Retinal pigment epithelial cell (primary cell): Measurements from ENCODE around the gene CASZ1.

Source experiments
- DNase-seq: peaks from one replicate; pipeline ENCODE4 v3.0.0-alpha.2; 2010; ENCODE audit warnings: low read depth
- H3K4me3 ChIP-seq: 2 replicates; pipeline ENCODE4 v1.5.1; 2011; ENCODE audit warnings: mild to moderate bottlenecking, low read length, control low read depth, moderate library complexity
- TF ChIP-seq, protein P1 (sequence below): conservative IDR thresholded peaks from 2 replicates; pipeline ENCODE4 v1.5.1; 2011; ENCODE audit warnings: low read depth, low read length, control low read depth, inconsistent platforms

Gene CASZ1

DNA sequence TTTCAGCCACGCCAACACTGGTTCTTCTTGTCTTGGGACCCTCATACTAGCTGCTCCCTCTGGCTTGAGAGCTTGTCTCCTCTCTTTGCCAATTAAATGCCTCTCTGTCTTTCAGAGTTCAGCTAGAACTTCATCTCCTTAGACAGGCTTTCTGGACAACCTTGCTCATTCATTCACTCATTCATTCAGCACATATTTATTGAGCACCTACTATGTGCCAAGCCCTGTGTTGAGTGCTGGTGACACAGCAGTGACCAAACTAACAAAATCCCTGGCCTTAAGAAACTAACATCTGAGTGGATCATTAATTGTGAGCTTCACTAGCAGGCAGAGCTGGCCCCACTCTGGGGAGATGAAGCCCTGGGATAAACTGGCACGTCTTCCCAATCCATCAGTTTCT, 24.9 kb upstream of the CASZ1 start:
- no peak for DNase-seq
- H3K4me3 ChIP-seq: no peak overlapping the region
- TF ChIP-seq, protein P1, sequence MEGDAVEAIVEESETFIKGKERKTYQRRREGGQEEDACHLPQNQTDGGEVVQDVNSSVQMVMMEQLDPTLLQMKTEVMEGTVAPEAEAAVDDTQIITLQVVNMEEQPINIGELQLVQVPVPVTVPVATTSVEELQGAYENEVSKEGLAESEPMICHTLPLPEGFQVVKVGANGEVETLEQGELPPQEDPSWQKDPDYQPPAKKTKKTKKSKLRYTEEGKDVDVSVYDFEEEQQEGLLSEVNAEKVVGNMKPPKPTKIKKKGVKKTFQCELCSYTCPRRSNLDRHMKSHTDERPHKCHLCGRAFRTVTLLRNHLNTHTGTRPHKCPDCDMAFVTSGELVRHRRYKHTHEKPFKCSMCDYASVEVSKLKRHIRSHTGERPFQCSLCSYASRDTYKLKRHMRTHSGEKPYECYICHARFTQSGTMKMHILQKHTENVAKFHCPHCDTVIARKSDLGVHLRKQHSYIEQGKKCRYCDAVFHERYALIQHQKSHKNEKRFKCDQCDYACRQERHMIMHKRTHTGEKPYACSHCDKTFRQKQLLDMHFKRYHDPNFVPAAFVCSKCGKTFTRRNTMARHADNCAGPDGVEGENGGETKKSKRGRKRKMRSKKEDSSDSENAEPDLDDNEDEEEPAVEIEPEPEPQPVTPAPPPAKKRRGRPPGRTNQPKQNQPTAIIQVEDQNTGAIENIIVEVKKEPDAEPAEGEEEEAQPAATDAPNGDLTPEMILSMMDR: no peak

DNA sequence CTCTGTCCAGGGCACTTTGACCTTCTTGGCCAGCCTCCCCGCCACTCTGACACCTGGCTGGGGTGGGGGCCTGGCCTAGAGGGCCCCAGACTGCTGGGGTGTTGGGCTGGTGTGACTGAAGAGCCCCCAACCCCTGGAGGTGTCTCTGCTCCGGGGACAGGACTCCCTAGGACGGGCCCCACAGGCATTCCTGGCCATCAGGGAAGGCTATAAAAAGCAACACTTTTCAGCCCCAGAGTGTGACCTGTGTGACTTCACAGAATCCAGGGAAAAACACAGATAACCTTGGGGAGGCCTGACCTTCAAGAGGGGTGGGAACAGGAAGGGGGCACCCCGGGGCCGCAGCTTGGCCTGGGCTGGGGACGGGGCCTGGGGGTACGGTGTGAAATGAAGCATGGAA, 24.0 kb upstream of the CASZ1 start:
- H3K4me3 ChIP-seq: no peak overlapping the region
- no peak for DNase-seq
- TF ChIP-seq, protein P1: no peak

DNA sequence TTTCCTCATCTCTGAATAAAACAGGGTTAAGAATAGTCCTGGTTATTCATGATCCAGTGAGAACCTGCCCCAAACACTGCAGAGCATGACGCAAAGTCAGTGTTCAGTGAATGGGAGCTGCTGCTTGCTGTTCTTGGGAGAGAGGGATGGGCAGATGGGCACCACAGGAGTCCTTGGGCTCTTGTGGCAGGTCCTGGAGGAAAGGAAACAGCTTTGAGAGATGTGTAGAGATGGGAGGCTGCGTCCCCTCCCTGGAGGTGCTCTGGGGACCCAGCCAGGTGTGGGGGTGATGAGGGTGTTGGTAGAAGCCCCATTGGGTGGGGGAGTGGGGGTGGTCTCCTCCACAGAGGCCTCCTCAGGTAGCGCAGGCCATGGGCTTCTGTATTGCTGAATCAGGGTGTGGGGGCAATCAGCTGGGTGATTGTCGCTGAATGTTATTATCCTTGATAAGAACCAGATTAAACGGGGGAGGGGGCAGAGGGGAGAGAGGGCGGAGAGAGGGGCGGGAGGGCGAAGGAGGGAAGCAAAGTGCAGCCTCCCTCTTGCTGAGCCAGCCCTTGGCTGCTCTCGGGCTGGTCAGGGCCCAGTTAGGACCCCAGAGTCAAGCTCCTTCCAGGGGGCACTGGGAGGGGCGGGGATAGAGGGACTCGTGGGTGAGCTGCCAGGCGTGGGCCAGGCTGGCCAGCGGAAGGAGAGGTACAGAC, 22.9 kb upstream of the CASZ1 start:
- DNase-seq: no peak
- no peak overlapping the region for H3K4me3 ChIP-seq
- TF ChIP-seq, protein P1: no peak

DNA sequence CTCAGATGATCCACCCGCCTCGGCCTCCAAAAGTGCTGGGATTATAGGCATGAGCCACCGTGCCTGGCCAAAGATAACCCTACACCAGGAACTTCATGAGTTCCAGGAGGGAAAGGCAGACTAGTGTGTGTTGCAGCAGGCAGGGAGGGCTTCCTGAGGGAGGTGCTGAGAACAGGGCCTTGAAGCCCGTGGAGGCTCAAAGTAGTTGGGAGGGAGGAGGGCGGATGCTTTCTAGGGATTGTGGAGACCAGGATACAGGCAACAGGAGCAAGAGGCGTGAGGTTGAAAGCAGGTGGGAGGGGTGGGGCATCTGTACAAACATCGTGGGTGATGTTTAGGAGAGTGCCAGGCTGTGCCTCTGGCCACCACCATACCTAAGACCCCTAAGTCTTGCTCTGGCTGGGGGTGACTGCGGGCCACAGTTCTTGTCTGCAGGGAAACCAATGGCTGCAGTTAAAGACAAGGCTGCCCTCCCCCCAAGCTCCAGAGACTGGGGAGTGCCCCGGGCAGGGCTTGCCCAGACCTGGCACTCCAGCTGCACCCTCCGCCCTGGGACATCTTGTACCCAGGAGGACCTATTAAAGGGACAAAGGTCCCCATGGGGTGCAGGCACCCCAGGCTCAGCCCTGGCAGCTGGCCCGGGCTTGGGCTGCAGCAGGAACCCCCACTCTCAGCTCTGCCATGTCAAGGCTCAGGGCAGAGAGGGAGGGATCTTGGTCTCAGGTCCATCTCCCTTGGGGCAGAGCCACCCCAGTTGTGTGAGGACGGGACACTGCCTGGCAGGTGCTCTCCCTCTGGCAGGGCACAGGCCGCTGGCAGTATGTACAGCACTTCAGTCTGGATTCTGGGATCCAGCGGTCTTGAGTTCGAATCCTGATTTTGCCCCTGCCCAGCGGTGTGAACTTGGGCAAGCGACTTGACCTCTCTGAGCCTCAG, 22.1 kb upstream of the CASZ1 start:
- no peak for DNase-seq
- H3K4me3 ChIP-seq: no peak overlapping the region
- TF ChIP-seq, protein P1: no peak

DNA sequence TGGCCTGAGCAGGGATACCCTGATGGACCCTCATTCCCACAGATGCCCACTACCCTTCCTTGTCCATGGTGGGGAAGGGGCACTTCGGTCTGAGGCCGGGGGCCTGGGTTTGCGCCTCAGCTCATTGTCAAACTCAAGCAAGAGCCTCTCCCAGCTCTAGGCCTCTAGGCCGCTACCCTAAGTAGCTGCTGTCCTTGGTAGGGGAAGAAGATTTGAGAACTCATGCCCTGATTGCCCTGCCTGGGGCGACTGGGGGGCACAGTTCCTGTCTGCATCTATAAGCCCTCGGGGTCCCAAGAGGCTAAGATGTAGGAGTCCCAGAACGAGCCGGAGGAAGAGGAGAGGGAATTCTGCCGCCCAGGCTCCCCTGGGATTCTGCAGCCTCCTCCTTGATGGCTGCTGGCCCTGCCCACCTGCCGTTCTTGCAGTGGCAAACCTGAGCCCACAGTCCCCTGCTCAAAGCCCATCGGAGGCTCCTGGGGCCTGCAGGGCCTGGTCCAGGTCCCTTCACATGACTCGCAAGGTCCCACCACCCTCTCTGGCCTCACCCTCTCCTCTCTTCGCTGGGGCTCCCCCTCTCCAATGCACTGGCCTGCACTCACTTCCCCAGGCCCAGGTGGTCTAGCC, 20.4 kb upstream of the CASZ1 start:
- no peak for DNase-seq
- TF ChIP-seq, protein P1: no peak
- H3K4me3 ChIP-seq: no peak overlapping the region

DNA sequence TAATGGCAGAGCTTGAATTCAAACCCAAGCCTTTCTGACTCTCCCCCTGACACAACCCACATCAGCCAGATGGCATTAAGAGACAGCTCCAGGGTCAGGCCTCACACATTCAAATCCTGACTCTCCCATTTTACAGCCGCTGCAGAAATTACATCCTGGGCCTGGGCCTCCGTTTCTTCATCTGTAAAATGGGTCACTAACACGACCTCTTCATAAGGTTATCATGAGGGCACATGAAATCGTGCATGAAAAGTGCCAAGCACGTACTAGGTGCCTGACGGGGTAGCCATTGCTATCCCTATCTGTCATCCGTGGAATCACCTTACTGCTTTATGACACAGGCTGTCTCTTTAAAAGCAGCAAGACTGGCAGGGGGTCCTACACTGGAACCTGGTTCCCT, 19.8 kb upstream of the CASZ1 start:
- TF ChIP-seq, protein P1: no peak

DNA sequence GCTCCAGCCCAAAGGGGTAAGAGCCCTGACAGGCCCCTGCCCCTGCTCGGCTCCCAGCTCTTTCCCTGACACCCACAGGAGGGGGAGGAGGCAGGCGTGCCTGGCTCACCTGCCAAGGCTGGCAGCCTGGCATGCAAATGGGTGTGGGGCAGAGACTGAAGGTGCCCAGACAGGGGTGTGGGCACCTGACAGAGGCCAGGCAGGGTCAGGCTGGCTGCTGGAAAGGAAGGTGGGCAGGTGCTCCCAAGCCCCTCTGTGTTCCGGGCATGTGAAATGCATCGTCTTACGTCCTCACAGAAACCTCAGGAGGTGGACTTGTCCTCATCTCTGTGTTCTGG, 19.4 kb upstream of the CASZ1 start:
- TF ChIP-seq, protein P1: no peak

More for the DNA sequence above, 19.8 kb upstream of the CASZ1 start:
- no peak for DNase-seq
- no peak overlapping the region for H3K4me3 ChIP-seq

More for the DNA sequence above, 19.4 kb upstream of the CASZ1 start:
- DNase-seq: no peak
- H3K4me3 ChIP-seq: no peak overlapping the region
